GM21360 (cell line): ENCODE measurements around the gene MOSPD3.
"Not testable (repeated sequence)": the region's sequence is repeated elsewhere in the genome, so short reads cannot be mapped to it uniquely, and the experiment has no call there.

Experiments used
- ATAC-seq: cut with Tn5 transposase; IDR thresholded peaks from one replicate; pipeline ENCODE4 v1.9.1; 2021; ENCODE audit warnings: mild to moderate bottlenecking, moderate library complexity; ENCODE audit not compliant: unreplicated experiment

The MOSPD3 gene

GRCh38 chr7:100662194-100662776, 49.9 kb downstream of the MOSPD3 start:
- not testable (repeated sequence) for ATAC-seq
